CD4-positive, alpha-beta T cell treated with Interleukin-6 at 100 ng/mL for 8 hours (primary cell): ENCODE data around the gene RIC1.
"Not testable (repeated sequence)": the region's sequence is repeated elsewhere in the genome, so short reads cannot be mapped to it uniquely, and the experiment has no call there.

Experiments
- DNase-seq: peaks from one replicate; pipeline ENCODE4 v3.0.0-alpha.2; 2020; ENCODE audit warnings: mixed read lengths, low spot score

RIC1 gene

DNA sequence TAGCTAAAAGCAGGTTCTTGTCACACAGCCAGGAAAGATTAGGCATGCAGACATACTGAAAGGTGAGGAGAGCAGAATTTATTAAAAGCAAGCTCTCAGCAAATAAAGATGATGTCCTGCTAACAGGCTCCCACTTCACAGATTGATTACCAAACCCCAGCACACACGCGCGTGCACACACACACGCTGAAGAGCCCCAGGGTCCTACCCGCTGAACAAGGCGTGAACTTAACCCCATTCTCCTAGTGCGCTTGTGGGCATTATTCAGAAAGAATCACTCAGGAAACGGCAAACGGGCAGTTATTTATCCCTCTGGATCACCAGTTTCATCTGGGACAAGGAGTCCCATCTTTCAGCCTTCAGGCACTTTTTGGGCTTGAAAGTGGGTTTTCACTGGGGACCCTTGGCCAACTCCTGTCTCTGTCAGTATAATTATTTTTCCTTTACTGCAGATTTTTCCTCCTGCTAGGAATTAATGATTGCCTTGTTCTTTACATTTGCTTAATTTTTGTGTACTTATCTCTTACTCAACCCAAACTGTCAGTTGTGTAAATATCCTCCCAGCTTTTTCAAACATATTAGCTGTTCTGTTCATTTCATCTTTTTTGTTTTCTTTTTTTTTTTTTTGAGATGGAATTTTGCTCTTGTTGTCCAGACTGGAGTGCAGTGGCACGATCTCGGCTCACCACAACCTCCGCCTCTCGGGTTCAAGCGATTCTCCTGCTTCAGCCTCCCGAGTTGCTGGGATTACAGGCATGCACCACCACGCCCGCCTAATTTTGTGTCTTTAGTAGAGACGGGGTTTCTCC lies 92.6 kb downstream of the RIC1 start:
- no peak for DNase-seq

DNA sequence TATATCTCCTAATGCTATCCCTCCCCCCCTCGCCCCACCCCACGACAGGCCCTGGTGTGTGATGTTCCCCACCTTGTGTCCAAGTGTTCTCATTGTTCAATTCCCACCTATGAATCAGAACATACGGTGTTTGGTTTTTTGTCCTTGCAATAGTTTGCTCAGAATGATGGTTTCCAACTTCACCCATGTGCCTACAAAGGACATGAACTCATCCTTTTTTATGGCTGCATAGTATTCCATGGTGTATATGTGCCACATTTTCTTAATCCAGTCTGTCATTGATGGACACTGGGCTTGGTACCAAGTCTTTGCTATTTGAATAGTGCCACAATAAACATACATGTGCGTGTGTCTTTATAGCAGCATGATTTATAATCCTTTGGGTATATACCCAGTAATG lies 93.8 kb downstream of the RIC1 start:
- not testable (repeated sequence) for DNase-seq

DNA sequence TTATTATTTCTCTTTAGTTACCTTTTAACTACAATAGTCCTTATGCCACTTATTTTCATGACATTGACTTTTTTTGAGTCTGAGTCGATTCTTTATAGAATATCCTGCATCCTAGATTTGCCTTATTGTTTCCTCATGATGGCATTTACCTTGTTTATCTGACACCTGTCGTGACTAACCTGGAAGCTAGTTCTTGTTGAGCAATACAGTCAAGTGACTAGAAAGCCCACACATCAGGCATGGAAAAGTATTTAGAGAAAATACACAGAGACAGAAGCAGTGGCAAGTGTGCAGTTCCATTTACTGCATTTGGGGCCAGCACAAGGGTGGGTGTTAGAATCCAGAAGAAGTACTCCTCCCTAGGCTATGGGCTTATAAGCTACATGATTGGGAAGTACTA lies 106.2 kb downstream of the RIC1 start:
- no peak for DNase-seq

DNA sequence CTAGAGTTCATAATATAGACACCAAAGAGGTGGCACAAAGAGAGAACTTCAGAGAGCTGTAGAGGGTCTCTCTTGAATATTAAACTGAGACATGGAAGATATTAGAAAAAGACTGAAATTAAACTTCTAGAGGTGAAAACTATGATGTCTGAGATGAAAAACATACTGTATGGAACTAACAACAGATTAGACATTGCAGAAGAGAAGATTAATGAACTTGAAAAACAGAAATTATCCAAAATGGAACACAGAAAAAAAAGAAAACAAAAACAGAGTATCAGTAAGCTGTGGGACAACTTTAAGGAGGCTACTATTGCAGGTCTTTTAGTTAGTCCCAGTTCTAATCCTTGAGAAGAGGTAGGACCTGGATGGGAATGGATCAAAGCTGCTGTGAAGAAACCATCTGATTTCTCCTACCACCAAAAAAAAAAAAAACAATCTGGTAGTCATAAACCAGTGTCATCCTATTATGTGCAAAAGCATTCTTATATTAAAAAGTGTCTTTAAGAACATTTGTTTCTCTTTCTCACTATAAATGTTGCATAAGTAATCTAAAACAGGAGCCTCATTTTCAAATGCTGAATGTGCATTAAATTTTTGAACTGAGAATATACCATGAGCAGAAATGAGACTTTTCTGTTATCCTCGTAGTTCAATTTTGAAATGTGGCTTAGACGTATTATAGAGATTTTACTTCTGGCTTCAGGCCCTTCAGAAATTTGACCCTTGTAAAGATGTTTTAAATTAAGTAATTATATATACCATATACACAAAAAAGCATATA lies 107.8 kb downstream of the RIC1 start:
- DNase-seq, result no peak

DNA sequence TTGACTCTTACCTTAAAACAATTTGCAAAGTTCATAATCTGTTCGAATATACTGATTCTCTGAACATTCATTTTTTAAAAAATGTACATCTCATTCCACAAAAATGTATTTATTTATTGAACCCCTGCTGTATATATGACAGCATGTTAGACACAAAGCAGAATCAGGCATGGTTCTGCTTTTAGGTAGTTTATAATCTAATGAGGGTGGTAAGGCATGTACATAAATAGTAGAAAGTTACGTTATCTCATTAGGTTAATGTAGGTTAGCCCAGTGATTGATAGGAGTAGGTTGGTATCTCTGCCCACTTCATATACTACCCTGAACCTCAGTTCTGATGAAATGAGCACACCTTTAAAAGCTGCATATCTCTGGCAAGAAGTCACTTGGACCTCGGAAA lies 114.2 kb downstream of the RIC1 start:
- no peak for DNase-seq

DNA sequence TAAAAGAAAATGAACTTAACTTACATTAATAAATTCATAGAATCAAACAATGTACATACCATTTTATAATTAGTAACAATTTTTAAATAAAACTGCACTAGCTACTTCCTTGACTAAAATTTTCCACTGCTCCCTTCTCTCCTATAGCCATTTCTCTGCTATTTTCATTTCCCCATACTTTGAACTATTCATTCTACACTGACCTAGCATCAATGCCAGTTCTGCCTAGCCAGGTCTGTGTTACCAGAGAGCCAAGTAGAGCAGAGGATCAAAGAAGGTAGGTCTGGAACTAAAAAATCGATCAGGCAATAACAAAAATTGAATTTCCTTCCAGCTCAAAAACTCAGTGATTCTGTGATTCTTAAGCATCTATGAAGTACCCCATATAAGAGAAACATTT lies 119.5 kb downstream of the RIC1 start:
- DNase-seq, result no peak

DNA sequence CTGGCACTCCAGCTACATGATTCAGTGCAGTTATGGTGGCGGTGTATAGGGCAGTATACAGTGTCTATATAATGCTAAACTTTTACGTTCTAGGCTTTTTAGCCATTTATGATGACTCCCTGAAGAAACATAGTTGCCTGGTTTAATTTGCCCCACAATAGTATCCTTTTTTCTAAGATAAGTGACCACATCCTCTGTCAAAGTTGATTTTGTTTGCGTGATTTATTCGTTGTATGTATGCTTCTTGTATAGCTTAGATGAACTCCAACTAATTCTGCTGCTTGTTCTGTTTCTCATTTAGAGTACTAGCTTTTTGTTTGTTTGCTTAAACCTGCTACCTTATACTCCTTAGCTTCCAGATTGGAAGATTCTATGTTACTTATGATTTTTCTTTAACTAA lies 120.4 kb downstream of the RIC1 start:
- no peak for DNase-seq

DNA sequence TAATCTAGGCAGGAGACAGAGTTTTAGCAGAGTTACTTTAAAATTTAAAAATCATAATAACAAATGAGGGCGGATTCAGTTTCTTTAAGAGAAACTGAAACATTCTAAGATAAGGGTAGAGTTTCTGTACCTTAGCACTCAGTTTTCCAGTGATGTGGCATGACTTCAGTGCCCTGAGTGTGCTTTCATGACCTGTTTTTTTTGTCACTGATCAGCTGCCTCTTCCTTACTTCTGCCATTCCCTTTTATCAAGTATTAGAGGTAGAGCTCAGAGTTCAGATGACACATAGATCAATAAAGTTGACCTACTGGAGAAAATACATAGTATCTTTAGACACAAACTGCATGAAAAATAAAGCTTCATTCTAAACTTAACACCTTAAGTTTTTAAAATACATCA lies 121.7 kb downstream of the RIC1 start:
- DNase-seq, result no peak

DNA sequence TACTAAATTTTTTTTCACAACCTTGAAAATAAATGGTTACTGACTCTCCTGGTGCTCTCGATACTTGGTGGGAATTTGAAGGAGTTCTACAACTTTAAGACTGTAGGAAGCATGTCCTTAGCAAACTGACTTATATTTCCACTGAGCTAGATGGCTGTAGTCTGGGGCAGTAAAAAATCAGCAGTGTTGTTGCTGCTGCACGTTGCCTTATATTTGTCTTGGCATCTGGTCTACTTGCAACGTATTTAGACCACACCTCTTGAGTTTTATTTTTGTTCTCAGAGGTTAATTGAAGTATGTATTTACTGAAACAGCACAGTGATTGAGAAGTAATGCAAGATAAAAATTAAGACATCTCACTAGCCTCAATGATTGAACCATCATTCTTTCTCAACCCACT lies 127.7 kb downstream of the RIC1 start:
- DNase-seq, result no peak

DNA sequence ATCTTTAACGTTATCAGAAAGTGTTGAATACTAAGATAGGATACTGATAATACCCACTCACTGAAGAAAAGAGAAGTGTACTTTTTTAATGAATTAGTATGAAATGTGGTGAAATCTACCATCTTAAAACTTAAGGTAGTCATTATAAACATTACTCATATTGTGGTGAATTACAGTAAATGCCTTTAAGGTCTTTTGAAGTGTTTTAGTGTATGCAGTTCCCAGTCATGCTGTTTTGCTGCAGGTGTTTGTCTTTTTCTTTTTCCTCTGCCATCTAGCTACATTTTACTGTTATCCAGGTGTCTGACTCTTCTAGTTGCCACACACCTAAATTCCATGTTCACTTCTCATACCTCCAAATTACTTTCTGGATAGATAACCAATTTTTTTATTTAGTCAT lies 131.4 kb downstream of the RIC1 start:
- DNase-seq, result no peak

DNA sequence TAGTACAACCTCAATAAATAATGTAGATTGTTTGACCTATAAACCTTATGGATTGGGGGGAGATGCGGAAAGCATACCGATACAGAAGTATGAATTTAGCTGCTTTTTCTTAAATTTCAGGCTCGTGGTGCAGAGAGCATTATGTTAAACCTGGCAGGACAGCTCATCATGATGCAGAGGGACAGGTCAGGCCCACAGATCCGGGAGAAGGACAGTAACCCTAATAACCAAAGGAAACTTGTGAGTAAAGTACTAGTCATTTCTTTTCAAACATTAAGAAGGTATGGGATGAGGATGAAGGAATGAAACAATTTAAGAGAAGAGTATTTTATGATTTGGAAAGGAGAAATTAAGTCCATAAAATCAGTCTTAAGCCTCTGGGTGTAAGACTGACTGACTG lies 133.5 kb downstream of the RIC1 start:
- no peak for DNase-seq

DNA sequence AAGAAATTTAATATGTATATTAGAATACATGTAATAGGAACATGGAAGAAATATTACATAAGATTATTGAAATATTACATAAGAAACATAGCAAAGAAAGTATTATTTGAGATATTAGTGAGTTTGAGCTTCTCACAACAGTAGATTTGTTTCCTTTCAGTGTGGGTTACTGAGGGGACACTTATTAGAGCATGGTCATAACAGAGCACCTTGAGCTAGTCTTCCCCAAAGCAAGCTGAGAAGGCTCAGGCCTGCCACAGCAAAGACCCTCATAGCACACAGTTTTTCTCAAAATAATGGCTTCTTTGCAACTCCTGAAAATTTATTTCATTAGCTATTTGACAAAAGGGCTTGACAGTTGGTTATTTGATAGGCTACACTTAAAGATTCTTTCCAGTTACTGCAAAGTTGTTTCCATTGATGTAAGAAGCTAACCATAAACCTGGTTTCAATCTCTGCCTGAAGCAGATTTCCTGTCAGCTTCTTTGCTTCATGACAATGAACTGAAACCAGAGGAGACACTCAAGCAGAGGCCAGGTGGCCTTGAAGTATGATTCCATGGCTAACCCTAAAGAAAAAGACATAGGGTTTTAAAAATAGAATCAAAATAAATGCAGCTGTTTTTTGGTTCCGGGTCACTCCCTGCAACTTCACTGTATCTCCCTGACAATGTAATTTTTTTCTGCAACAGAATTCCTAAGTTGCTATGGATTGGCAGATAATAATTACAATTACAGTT lies 135.4 kb downstream of the RIC1 start:
- no peak for DNase-seq

DNA sequence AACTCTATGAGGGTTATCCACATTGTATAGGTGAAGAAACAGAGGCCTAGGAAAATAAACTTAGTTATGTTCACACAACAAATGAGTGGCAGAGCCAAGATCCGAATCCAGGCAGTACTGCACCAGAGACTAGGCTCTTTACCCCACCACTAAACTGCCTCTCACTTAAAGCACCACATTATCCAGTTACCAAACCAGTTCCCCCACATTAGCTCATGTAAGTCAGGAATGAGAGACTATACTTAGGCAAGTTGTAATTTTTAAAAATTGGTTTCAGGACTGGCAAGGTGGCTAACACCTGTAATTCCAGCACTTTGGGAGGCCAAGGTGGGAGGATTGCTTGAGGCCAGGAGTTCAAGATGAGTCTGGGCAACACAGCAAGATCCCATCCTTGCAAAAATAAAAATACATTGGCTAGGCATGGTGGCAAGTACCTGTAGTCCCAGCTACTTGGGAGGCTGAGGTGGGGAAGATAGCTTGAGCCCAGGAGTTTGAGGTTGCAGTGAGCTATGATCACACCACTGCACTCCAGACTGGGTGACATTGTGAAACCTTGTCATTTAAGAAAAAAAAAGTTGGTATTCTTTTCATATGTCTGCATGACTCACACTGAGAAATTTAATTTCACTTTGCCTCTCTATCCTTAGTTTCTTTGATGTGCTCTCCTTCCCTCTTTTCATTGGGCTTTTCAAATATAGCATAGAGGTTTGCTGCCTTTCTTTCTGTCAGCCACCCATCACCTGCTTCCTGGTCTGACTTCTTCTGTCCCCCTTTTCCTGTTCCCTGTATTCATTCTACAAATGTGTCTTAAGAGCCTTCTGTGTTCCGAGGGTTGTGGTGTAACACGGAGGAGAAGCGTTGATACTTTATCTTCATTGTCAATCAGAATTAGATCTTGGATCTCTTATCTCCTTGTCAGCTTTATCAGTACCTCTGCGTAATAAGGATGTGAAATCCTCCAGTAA lies 139.3 kb downstream of the RIC1 start:
- no peak for DNase-seq

DNA sequence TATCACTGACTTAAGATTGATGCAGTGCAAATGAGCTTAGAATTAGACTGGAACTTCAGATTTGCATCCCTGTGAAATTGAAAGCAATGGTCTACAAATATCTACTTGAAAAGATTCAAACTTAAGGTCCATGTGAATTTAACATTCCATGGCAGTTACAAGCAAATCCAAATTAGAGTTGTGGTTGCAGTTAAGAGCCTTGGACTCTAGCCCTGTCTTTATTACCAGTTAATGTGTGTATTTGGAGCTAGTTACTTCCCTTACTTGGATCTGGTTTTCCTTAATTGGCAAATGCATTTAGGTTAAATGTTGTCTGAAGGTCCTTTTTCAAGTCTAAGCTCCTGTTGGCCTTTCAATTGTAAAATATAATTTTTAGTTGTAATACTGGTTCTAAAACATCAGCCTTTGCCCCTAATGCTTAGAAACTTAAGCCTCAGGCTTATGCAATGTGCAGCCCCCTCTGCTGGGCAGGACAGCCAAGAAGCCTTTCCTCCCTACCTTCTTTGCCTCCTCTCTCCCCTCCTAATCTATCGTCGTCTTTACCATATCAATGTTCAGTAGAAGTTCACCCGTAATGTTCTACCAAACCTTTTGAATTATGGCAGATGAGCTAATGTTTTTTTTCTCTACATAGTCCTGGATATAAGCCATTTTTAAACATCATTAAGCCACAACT lies 144.6 kb downstream of the RIC1 start:
- DNase-seq, result no peak

DNA sequence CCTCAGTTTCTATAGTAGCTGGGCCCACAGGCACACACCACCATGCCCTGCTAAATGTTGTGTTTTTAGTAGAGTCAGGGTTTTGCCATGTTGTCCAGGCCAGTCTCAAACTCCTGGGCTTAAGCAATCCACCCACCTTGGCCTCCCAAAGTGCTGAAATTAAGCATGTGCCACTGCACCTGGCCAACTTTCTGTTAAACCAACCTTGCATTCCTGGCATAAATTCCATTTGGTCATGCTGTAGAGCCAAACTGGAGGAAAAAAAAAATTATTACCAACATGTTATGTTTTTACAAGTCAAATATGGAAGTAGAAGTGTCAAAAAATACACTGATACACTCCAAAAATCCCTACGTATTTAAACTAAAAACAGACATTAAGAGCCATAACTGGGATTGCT lies 149.9 kb downstream of the RIC1 start:
- no peak for DNase-seq

DNA sequence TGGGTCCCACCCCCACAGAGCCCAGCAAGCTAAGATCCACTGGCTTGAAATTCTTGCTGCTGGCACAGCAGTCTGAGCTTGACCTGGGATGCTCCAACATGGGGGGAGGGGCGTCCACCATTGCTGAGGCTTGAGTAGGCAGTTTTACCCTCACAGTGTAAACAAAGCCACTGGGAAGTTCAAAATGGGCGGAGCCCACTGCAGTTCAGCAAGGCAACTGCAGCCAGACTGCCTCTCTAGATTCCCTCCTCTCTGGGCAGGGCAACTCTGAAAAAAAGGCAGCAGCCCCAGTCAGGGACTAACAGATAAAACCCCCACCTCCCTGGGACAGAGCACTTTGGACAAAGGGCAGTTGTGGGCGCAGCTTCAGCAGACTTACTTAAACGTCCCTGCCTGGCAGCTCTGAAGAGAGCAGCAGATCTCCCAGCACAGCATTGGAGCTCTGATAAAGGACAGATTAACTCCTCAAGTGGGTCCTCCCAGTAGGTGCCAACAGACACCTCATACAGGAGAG lies 150.9 kb downstream of the RIC1 start:
- DNase-seq, result not testable (repeated sequence)

DNA sequence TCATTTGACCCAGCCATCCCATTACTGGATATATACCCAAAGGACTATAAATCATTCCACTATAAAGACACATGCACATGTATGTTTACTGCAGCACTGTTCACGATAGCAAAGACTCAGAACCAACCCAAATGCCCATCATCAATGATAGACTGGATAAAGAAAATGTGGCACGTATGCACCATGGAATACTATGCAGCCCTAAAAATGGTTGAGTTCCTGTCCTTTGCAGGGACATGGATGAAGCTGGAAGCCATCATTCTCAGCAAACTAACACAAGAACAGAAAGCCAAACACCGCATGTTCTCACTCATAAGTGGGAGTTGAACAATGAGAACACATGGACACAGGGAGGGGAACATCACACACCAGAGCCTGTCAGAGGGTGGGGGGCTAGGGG lies 154.5 kb downstream of the RIC1 start:
- not testable (repeated sequence) for DNase-seq

DNA sequence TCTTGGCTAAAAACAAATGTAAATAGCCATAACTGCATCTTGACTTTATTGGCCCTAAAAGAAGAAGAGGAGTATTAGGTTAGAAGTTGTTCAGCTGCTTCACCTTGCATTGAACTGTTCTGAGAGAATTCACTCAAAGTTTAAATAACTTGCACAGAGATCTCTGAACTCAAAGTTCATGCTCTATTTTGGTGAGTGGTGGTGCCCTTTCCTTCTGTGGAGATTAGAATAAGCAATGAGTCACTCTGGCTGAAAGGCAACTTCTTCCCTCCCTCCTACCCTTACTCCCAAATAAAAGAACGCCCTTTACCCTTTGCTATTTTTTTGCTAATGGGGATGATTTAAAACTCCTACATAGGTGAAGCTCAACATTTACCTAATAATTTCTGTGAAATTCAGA lies 155.1 kb downstream of the RIC1 start:
- no peak for DNase-seq

DNA sequence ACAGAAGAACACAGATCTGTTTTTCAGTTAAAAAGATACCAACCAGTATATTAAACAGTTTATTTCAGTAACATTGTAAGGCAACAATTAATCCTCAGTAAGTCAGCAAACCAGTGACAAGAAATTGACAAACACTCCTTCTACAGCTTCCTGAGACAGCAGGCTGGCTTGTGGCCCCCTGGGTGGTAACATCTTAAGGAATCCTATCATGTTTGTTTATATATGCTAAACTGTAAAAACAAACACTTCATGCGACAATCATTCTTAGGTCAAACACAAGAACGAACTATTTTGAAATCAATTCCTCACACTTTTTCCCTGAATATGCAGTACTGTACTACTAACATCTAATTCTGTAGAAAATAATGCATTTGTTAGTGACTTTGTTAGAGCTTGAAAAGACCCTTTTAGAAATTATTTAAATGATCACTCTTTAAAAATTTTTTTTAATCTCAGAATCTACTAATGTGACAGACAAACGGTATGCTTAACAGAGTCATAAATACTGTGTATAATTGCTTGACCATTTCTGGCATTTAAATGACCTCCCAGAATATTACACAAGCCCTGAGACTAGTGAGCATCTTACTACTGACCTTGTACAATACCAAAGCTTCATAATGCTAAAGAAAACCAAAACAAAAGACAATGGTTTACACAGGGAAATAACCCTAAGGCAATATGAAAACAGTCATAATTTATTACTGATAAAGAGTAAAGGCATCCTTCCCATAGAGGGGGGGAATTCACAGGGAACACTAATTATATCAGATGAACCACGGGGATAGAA lies 155.8 kb downstream of the RIC1 start:
- DNase-seq, result no peak
